ENCODE measurements around the gene TMSB15C. TPM values are rescaled to one million over a fixed set of nuclear protein-coding genes. Genes with fewer than 3 reads are reported as not detected.
"Not testable (repeated sequence)": the region's sequence is repeated elsewhere in the genome, so short reads cannot be mapped to it uniquely, and the experiment has no call there.

TMSB15C gene
- polyA plus RNA-seq, 1 donor, result 19.6 TPM

DNA sequence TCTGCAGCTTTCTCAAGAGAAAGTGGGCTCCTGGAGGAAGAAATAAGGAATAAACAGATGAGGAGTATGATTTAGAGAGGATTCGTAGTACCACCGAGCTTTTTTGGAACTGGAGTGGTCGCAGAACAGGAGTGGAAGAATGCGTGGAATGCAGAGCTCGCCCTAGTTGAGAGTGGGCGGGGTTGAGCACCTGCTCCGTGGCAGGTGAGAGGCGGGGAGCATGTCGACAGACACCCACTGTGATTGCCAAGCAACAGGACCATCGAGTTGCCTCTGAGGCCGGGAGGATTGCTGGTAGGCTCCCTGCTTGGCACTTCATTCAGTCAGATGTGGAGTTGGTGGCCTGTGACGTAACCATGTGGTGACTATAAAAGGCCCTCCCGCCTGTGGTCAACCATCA is 21.1 kb downstream of the TMSB15C start:
- not testable (repeated sequence) for DNase-seq

DNA sequence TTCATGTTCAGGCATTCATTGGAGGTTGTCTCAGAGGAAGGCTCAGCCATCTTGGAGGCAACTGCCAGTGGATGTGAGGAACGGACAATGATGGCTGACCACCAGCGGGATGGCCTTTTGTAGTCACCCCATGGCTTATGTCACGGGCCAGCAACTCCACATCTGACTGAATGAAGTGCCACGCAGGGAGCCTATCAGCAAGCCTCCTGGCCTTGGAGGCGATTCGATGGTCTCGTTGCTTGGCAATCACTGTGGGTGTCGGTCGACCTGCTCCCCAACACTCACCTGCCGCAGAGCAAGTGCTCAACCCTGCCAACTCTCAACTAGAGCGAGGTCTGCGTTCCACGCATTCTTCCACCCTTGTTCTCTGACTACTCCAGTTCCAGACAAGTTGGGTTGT is 28.9 kb downstream of the TMSB15C start:
- no peak for DNase-seq

DNA sequence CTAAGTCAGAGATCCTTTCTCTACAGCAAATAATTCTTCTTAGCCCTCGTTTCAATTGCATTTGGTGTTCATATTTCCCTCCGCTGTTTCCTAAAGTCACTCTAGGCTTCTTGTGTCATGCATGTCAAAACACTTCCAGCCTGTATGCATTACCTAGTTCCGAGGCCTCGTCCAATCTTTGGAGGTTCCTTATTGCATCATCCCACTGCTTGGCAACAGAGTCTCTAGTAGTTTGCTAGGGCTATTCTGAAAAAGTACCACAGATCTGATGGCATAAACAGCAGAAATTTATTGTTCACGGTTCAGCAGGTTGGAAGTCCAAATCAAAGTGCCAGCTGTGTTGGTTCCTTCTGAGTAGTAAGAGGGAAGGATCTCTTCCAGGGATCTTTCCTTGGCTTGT is 30.4 kb downstream of the TMSB15C start:
- no peak for DNase-seq

DNA sequence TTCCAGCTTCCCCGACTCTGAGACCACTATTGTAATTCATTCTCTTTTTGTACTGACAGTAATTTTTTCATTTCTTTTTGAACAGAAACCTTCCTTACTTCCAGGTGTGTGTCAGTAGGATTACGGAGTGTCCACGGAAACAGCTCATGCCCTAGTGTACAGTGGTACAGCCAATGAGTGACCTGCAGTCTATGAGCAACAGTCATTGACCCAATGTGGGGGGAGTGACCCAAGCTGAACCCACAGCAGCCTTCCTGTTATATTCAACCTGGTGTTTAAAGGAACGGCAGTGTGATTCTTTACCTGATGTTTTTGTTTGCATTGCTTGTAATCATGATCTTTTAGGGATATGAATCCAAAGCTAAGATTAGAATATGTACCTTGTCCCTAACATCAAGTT is 35.0 kb downstream of the TMSB15C start:
- no peak for DNase-seq

DNA sequence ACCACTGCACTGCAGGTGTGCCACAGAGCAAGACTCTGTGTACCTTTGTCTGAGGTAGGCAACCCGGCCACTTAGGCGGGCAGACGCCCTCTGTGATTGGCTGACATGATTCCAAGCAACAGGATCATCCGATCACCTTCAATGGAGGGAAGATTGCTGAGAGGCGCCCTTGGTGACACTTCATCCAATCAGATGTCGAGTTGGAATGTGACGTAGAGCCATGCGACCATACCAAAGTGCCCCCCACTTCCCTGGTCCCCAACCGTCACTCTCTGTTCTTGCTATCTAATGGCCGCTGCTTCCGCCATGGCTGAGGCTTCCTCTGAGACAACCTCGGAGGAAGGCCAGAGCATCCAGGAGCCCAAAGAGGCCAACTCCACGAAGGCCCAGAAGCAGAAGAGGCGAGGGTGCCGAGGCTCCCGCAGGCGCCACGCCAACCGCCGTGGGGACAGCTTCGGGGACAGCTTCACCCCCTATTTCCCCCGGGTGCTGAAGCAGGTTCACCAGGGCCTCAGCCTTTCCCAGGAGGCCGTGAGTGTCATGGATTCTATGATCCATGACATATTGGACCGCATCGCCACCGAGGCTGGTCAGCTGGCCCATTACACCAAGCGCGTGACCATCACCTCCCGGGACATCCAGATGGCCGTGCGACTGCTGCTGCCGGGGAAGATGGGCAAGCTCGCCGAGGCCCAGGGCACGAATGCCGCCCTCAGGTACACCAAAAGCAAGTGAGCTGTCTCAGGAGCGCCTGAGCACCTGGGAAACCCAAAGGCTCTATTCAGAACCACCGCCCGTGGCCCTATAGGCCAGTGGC is 36.1 kb downstream of the TMSB15C start, which contains the start of gene H2BW2:
TSS of gene H2BW2 (plus strand) at position 268 of the 817 bp plus-strand sequence. CDS start at position 307, 39 bp downstream.
- DNase-seq, result no peak

Other genes starting within 250 kb of the TMSB15C start
- gene RAB9B, start 244.0 kb downstream of the TMSB15C start, polyA plus RNA-seq (ENCODE audit: insufficient read length), result 3.2 TPM
- 31.0 TPM for gene TMSB15B, start 113.6 kb downstream of the TMSB15C start, polyA plus RNA-seq (ENCODE audit: insufficient read length)
- not detected for gene H2BW1, start 62.5 kb downstream of the TMSB15C start, polyA plus RNA-seq (ENCODE audit: insufficient read length)
- gene H2BW2, start 36.3 kb downstream of the TMSB15C start, polyA plus RNA-seq (ENCODE audit: insufficient read length), result 1.6 TPM
- 6.1 TPM for gene ZCCHC18, start 36.3 kb upstream of the TMSB15C start, polyA plus RNA-seq (ENCODE audit: insufficient read length)
- 15.3 TPM for gene SLC25A53, start 80.8 kb upstream of the TMSB15C start, polyA plus RNA-seq (ENCODE audit: insufficient read length)
- 45.8 TPM for gene FAM199X, start 90.2 kb upstream of the TMSB15C start, polyA plus RNA-seq (ENCODE audit: insufficient read length)
- not detected for gene ESX1, start 178.7 kb upstream of the TMSB15C start, polyA plus RNA-seq (ENCODE audit: insufficient read length)